Measurements from ENCODE around the gene TOR2A. TPM values are rescaled to one million over a fixed set of nuclear protein-coding genes. Genes with fewer than 3 reads are reported as not detected.

Gene TOR2A
- total RNA-seq, 1 experiment from 2014 or later: 8.4 TPM

GRCh38 chr9:127773272-127773671 lies 38.2 kb upstream of the TOR2A start:
- no peak overlapping the region for H3K4me3 Mint-ChIP-seq (ENCODE audit: unreplicated experiment)

GRCh38 chr9:127772603-127773002 lies 37.5 kb upstream of the TOR2A start:
- no peak for DNase-seq (ENCODE audit: unreplicated experiment)
- intact Hi-C loops (cut with micrococcal nuclease): no loop called here
- TF ChIP-seq CTCF (IDR thresholded peaks at IDR 0.05; ENCODE audit: unreplicated experiment): no peak
- Mint-ChIP-seq H3K36me3 (ENCODE audit: insufficient read depth, unreplicated experiment) (no peaks in the 10 kb centered on the region), H3K27ac (ENCODE audit: low read depth, unreplicated experiment) (no peak overlapping the region), H3K27me3 (ENCODE audit: insufficient read depth, unreplicated experiment) (no peaks in the 10 kb centered on the region), H3K4me3 (ENCODE audit: unreplicated experiment) (no peak overlapping the region), H3K4me1 (ENCODE audit: insufficient read depth, unreplicated experiment) (no peaks in the 10 kb centered on the region), H3K9me3 (ENCODE audit: unreplicated experiment) (no peaks in the 10 kb centered on the region)
- ChIA-PET CTCF (interaction anchor here (0.7 to 1.3 kb wide), 4 partner anchors 38 to 147 kb away, joined by 3 to 4 read pairs (median 3); partner anchors contain the start of gene TOR2A), POLR2A (interaction anchor here (1.2 to 4.9 kb wide), 6 partner anchors 12 to 157 kb away, joined by 3 to 50 read pairs (median 10); partner anchors contain the start of genes CDK9 and TOR2A)
- no TSS peak for BruUV-seq (replicated peaks)

More at GRCh38 chr9:127773272-127773671, 38.2 kb upstream of the TOR2A start:
- no peak for TF ChIP-seq CTCF (IDR thresholded peaks at IDR 0.05; ENCODE audit: unreplicated experiment)
- Mint-ChIP-seq H3K27ac (ENCODE audit: low read depth, unreplicated experiment) (no peak overlapping the region), H3K4me1 (ENCODE audit: insufficient read depth, unreplicated experiment) (no peaks in the 10 kb centered on the region), H3K36me3 (ENCODE audit: insufficient read depth, unreplicated experiment) (no peaks in the 10 kb centered on the region), H3K9me3 (ENCODE audit: unreplicated experiment) (no peaks in the 10 kb centered on the region), H3K27me3 (ENCODE audit: insufficient read depth, unreplicated experiment) (no peaks in the 10 kb centered on the region)
- ChIA-PET POLR2A (interaction anchor here (1.2 to 2.9 kb wide), 3 partner anchors 12 to 30 kb away, joined by 3 to 28 read pairs (median 6); partner anchors contain the start of gene CDK9), CTCF (interaction anchor here (0.7 to 1.3 kb wide), 4 partner anchors 38 to 146 kb away, joined by 3 to 4 read pairs (median 3); partner anchors contain the start of gene TOR2A)
- DNase-seq (ENCODE audit: unreplicated experiment): no peak
- no TSS peak for BruUV-seq (replicated peaks)
- intact Hi-C loops (cut with micrococcal nuclease): no loop called here

- no peaks in the 10 kb centered on the region for H3K4me1 Mint-ChIP-seq (ENCODE audit: insufficient read depth, unreplicated experiment)
- TF ChIP-seq CTCF (IDR thresholded peaks at IDR 0.05; ENCODE audit: unreplicated experiment): no peak
- H3K4me3 Mint-ChIP-seq (ENCODE audit: unreplicated experiment): peak overlapping the region; percentile 83
- H3K27ac Mint-ChIP-seq (ENCODE audit: low read depth, unreplicated experiment): peak overlapping the region; percentile 43
- no peaks in the 10 kb centered on the region for H3K36me3 Mint-ChIP-seq (ENCODE audit: insufficient read depth, unreplicated experiment)
- ChIA-PET CTCF (interaction anchor here (0.6 to 1.7 kb wide), 7 partner anchors 12 to 115 kb away, joined by 3 to 10 read pairs (median 3); partner anchors contain the start of gene TOR2A), POLR2A (interaction anchor here (0.6 to 4.9 kb wide), 15 partner anchors 11 to 1711 kb away, joined by 3 to 50 read pairs (median 6); partner anchors contain the start of genes CDK9, FPGS, TOR2A and ZNF79)
- intact Hi-C loops (cut with micrococcal nuclease): no loop called here
- H3K9me3 Mint-ChIP-seq (ENCODE audit: unreplicated experiment): no peaks in the 10 kb centered on the region
- no peaks in the 10 kb centered on the region for H3K27me3 Mint-ChIP-seq (ENCODE audit: insufficient read depth, unreplicated experiment)
- DNase-seq (ENCODE audit: unreplicated experiment): no peak
- BruUV-seq (replicated peaks): no TSS peak
These were observed 36.6 kb upstream of the TOR2A start for GRCh38 chr9:127771570-127772189.

GRCh38 chr9:127770905-127771569 lies 35.9 kb upstream of the TOR2A start:
- no peaks in the 10 kb centered on the region for H3K36me3 Mint-ChIP-seq (ENCODE audit: insufficient read depth, unreplicated experiment)
- no peaks in the 10 kb centered on the region for H3K4me1 Mint-ChIP-seq (ENCODE audit: insufficient read depth, unreplicated experiment)
- peak overlapping the region; percentile 43 for H3K27ac Mint-ChIP-seq (ENCODE audit: low read depth, unreplicated experiment)
- H3K4me3 Mint-ChIP-seq (ENCODE audit: unreplicated experiment): peak overlapping the region; percentile 83
- POLR2A ChIA-PET: interaction anchor here (0.6 to 4.9 kb wide), 18 partner anchors 10 to 1712 kb away, joined by 3 to 50 read pairs (median 4); partner anchors contain the start of genes CDK9, FPGS, TOR2A and ZNF79
- intact Hi-C loops (cut with micrococcal nuclease): no loop called here
- no peaks in the 10 kb centered on the region for H3K9me3 Mint-ChIP-seq (ENCODE audit: unreplicated experiment)
- peak; percentile 96 for DNase-seq (ENCODE audit: unreplicated experiment)
- TF ChIP-seq CTCF (IDR thresholded peaks at IDR 0.05; ENCODE audit: unreplicated experiment): no peak
- BruUV-seq (replicated peaks): no TSS peak
- no peaks in the 10 kb centered on the region for H3K27me3 Mint-ChIP-seq (ENCODE audit: insufficient read depth, unreplicated experiment)
- CTCF ChIA-PET: interaction anchor here (0.6 to 1.7 kb wide), 10 partner anchors 13 to 255 kb away, joined by 3 to 10 read pairs (median 4); partner anchors contain the start of gene TOR2A
